Transverse colon (tissue), 3 donors: ENCODE results near the gene IRAK4.

ENCODE experiments used
- POLR2A ChIP-seq: fragments of 450-650 bp; IDR thresholded peaks from one replicate; pipeline ENCODE4 v1.6.1; 2016; ENCODE audit warnings: antibody characterized with exemption, mild to moderate bottlenecking, moderate library complexity
- TF ChIP-seq, protein P1 (sequence below), 5 experiments: fragments of 200-600 bp in 3 of 5; fragments of 450-650 bp in 2 of 5; sonication (generic) in 3 of 5; IDR thresholded peaks; 1 replicate in 2 of 5; 2 replicates in 3 of 5; pipeline ENCODE4 v1.5.1; 2016 to 2017; ENCODE audit warnings: antibody characterized with exemption in 5 of 5, inconsistent platforms in 3 of 5, mild to moderate bottlenecking in 2 of 5, moderate library complexity in 1 of 5

DNA sequence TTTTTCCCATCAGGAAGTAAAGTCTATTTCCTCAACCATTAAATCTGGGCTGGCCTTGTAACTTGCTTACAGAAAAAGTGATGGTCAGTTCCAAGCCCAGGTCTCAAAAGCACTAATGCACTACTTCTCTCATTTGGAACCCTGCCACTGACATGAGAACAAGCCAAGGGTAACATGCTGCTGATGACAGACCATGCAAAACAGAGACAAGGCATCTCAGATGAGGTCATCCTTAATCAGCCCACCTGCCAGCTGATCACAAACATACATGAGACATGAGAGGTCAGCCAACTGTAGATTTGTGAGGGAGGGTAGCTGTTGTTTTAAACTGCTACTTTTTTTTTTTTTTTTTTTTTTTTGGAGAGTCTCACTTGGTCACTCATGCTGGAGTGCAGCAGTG, 31.2 kb downstream of the IRAK4 start:
- TF ChIP-seq, protein P1, sequence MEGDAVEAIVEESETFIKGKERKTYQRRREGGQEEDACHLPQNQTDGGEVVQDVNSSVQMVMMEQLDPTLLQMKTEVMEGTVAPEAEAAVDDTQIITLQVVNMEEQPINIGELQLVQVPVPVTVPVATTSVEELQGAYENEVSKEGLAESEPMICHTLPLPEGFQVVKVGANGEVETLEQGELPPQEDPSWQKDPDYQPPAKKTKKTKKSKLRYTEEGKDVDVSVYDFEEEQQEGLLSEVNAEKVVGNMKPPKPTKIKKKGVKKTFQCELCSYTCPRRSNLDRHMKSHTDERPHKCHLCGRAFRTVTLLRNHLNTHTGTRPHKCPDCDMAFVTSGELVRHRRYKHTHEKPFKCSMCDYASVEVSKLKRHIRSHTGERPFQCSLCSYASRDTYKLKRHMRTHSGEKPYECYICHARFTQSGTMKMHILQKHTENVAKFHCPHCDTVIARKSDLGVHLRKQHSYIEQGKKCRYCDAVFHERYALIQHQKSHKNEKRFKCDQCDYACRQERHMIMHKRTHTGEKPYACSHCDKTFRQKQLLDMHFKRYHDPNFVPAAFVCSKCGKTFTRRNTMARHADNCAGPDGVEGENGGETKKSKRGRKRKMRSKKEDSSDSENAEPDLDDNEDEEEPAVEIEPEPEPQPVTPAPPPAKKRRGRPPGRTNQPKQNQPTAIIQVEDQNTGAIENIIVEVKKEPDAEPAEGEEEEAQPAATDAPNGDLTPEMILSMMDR (IDR thresholded peaks at IDR 0.05): no peak
- no peak for TF ChIP-seq POLR2A
